HG03457 (cell line): ENCODE data around the gene NTN3.
"Not testable (repeated sequence)": the region's sequence is repeated elsewhere in the genome, so short reads cannot be mapped to it uniquely, and the experiment has no call there.

ENCODE experiments used
- ATAC-seq: cut with Tn5 transposase; IDR thresholded peaks from one replicate; pipeline ENCODE4 v1.9.1; 2021; ENCODE audit warnings: moderate number of reproducible peaks; ENCODE audit not compliant: unreplicated experiment

Gene NTN3

DNA sequence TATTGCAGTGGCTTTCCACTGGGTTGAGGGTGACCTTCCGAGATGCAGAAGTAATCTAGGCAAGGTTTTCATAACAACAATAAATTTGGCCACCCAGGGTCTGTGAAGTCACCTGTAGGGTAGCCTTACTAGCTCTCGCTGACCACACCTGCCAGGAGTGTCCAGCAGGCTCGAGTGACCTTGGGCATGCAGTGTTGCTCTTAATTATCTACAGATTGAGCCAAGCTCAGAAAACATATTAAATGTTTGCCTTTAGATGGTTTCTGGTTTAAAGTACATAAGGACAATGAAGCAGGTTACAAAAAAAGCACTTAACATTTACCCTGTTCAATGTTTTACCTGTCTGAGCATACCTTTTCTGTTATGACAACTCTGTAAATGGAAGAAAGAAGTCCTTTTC lies 5.6 kb downstream of the NTN3 start:
- no peak for ATAC-seq

GRCh38 chr16:2477327-2477726 lies 6.2 kb downstream of the NTN3 start:
- no peak for ATAC-seq

DNA sequence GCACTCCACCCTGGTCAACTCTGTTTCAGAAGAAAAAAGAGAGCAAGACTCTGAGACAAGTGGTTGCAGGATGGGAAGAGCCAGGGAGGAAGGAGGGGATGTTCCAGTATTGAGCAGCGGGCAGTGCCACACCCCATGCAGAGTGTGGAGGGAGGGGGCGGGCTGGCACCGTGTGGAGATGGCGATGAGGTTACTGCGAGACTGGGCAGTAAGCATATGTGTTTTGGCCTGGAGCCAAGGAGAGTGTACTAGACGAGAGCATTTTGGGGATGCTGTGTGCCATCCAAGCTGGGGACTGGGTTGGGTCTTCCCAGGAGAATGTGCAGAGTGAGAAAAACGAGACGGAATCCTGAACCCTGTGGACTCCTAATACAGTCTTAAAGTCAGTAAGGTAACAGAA lies 7.2 kb downstream of the NTN3 start:
- no peak for ATAC-seq

DNA sequence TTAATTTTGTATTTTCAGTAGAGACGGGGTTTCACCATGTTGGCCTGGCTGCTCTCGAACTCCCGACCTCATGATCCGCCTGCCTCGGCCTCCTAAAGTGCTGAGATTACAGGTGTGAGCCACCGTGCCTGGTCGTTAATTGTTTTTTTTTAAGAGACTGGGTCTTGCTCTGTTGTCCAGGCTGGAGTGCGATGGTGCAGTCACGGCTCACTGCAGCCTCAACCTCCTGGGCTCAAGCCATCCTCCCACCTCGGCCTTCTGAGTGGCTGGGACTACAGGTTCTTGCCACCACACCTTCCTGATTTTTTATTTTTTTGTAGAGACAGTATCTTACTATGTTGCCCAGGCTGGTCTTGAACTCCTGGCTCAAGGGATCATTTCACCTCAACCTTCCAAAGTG lies 8.9 kb downstream of the NTN3 start:
- ATAC-seq, result not testable (repeated sequence)

- ATAC-seq, result no peak
Observed at GRCh38 chr16:2480948-2481347, 9.9 kb downstream of the NTN3 start.

- ATAC-seq, result no peak
Observed at GRCh38 chr16:2481676-2482075, 10.6 kb downstream of the NTN3 start.

GRCh38 chr16:2482249-2482648 lies 11.2 kb downstream of the NTN3 start:
- no peak for ATAC-seq

DNA sequence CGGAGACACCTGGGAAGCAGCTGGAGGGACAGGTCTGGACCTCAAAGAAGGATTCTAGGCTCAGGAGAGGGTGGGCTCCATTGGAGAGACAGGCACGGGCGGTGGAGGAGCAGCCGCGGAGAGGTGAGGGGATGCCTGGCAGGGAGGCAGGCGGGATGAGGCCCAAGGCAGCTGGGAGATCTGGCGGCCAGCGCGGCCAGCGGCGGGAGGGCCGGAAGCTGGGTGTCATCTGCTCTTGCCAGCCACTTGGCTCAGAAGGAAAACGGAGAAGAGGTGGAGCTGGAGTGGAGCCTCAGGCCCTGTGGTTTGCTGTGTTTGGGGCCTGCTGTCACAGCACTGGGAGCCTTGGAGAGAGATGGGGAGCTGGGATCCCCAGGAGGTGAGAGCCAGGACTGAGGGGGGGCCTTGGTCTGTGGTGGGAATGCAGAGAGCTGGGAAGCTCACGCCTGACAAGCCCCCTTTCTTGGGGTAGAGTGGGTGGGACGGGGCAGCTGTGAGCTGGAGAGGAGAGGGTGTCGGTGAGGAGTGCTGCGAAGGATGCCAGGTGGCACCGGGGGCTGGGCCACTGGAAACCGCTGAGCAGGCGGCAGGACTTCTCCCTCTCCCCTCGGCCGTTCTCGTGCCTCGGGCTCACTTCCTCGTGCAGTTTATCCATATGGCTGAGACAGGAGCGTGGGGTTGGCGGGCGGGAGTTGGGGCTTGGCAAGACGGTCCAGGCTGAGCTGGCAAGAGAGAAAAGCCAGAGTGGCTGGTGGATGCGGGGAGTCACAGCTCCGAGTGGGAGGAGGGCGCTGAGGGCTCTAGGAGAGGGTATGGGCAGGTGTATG lies 11.8 kb downstream of the NTN3 start:
- no peak for ATAC-seq

- ATAC-seq, result no peak
Observed at GRCh38 chr16:2483939-2484897, 13.1 kb downstream of the NTN3 start.

DNA sequence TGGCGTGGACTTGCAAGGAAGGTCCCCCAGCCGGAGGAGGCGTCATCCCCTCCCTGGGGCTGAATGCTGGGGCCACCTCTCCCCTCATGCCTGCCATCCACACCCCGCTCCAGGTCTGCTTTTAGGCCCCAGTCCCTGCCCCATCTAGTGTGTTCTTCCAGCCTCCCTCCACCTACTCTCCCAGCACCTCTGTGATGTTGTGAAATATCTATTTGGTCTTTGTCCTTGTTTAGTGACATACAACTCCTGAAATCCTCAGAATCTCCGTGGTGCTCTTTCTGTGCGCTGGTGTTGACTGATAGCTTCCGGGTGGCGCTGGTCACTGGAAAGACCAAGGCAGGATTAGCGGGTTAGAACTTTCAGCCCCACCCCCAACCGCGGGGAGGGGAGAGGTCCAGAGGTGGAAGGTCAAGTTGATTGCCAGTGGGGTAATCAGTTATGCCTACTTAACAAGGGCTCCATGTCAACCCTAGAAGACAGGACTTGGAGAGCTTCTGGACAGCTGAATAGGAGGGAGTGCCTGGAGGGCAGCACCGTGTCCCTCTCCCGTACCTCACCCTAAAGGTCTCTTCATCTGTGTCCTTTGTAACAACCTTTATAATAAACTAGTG lies 13.9 kb downstream of the NTN3 start:
- ATAC-seq, result no peak

DNA sequence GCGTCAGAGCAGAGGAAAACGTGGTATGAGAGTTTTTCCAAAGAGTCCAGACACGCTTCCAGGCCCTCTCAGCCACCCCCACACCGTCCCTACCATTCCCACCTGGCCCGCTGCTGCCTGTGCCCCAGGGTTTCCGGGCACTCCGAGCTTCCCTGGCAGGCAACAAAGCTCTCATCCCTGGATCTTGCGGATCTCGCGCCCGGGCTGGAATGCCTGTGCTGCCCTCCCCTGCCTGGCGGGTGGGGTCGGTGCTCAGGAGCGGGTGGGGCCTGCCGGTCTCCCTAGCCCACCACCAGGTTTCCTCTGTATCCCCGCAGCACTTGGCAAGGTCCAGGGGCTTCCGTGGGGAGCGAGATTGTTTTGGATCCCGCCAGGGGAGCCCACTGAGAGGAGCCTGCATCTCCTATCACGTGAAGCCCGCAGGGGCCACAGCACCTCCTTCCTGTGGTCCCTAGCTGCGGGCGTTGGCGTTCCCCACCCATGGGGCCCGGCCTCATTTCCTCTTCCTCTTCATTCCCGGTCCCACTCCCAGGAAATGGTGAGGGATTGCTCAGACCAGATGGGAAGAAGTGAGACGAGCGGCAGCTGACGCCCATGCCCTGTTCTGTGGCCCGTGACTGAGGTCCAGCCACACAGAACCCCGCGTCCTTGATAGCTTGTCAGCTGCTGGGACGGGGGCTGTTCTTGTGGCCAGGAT lies 14.9 kb downstream of the NTN3 start:
- no peak for ATAC-seq

DNA sequence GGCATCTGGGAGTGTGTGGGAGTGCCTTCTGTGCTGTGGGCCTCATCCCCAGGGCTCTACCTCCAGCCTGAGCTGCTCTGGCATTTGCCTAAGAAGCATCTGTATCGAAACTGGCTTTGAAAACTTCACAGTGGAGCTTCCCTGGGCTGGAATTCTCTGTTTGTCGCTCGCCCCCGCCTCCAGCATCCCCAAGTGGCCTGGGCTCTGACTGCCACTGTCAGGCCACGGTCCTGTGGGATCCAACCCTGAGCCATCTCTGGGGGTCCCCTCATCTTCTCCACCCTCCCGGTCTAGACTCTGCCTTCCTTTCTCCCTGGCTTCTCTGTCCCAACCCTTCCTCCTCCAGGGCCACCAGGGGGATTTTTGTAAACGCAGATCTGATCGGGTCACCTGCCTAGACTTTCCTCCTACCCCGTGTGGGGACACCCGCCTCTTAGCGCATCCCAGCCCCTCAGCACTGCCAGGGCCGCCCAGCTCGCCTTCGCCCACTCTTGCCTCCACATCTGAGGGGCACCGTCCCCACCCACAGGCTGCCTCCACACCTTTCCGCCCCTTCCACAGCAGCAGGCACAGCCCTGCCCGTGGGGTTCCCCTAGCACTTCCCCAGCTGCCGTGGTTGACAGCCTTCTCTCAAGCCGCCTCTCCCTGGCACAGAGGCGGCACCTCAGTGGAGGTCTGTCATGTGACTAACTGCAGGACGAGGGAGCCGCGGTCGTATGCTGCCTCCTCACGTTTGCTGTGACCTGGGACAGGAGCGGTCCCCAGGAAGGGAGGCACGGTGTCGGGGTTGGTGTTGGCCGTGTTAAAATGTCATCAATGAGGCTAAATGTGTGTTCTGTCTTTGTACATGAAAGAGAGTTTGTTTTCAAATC lies 15.8 kb downstream of the NTN3 start:
- ATAC-seq, result peak; percentile 51

DNA sequence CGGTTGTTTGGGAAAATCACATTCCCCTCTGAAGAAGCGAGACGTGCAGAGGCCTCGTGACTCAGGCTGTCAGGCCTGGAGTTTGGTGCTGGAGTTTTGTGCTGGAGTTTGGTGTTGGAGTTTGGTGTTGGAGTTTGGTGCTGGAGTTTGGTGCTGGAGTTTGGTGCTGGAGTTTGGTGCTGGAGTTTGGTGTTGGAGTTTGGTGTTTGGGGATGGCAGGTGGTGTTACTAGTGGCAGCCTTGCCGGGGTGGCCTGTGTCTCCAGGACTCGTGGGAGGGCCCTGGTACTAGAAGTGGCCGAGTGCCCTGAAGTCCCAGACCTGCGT lies 16.4 kb downstream of the NTN3 start:
- ATAC-seq, result no peak

GRCh38 chr16:2487903-2488531 lies 16.9 kb downstream of the NTN3 start:
- no peak for ATAC-seq

DNA sequence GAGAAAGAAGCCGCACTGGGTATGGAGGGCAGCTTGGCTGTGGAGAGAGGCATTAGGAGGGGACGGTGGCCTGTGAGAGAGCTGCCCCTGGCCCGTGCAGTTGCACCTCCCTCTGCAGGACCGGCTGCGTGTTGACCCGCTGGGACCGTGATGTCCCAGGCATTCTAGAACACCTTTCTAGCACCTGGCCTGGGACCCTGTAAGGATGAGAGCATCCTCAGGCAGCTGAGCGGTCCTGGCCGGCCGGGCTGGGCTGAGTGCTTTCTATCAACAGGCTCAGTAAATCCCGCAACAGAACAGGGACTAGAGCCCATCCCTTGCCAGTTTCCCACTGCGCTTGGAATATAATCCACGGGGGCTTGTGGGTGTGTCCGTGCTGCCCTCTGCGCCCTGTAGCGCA lies 18.5 kb downstream of the NTN3 start:
- ATAC-seq, result no peak

DNA sequence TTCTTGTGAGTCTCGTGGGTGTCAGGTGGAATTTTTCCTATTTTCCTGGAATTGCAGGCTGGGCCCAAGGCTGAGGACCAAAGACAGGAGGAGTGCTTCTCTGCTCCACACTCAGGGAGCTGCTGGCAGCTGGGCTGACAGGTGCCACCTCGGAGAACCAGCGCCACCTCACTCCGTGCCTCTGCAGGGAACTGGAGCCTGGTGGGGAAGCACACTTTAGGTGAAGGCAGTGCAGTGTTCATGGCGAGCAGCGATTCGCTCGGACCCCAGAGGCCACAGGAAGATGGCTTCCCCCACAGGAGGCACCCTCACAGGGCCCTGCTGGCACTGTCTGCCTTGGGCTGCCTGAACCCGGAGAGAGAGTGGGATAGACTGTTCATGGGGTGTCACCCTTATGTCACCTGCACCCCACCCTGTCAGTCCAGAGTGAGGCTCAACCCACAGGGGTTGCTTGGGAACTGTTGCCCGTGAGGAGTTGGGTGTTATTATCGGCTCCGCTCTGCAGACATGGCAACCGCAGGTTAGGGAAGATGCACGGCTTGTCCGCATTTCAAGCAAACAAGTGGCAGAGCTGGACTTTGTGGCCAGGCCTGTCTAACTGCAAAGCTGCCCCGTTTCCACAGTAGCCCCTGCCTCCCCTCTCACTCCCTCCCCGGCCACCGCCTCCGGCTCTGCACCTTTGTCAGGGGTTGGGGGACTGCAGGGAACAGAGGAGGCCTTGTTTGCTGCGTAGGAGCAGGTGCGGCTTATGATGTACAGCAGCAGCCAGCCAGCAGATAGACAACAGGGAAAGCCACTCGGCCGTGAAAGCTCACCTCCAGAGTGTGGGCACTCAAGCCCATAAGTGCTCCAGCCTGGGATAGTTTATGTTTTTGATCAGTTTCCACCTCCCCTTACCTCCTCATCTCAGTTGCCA lies 19.4 kb downstream of the NTN3 start:
- no peak for ATAC-seq

- ATAC-seq, result no peak
Observed at GRCh38 chr16:2492292-2492691, 21.2 kb downstream of the NTN3 start.

DNA sequence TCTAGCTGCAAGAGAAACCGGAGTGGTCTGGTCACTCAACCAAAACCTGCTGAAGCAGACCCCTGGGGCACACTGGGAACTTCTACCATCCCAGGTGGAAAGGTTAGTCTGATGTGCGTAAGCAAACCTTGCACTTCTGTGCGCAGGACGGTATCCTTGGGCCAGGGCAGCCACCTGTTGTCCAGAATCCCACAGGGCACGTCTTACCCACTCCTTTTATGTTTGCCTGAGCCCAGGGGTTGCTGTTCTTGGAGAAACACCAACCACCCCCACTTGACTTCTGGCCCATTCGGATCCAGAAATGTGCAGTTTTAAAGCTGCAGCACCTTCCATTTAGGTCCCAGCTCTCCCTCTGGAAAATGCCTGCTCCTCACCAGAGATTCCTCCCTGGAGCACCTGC lies 22.5 kb downstream of the NTN3 start:
- ATAC-seq, result no peak

- no peak for ATAC-seq
Observed at GRCh38 chr16:2494616-2495015, 23.5 kb downstream of the NTN3 start.
